CD8-positive, alpha-beta memory T cell (primary cell): ENCODE data around the gene MCAT. TPM values are rescaled to one million over a fixed set of nuclear protein-coding genes. Genes with fewer than 3 reads are reported as not detected.

Experiments used
- CTCF ChIA-PET: fragments of 350-600 bp; sonication (Branson Sonifier 250); formaldehyde crosslinking; loops from one replicate; lab custom pipeline; 2021; ENCODE audit warnings: antibody characterized with exemption; lab: Charles Lee
- POLR2A ChIA-PET: fragments of 350-600 bp; sonication (Branson Sonifier 250); formaldehyde crosslinking; loops from one replicate; lab custom pipeline; 2021; ENCODE audit warnings: antibody characterized with exemption; lab: Charles Lee
- DNase-seq, 5 donors: peaks; one replicate each; pipeline versions ENCODE4 v3.0.0 to v3.0.0-alpha.2; 2020 to 2022; ENCODE audit warnings: mixed read lengths in 1 of 5
- H3K27ac ChIP-seq: one replicate; pipeline ENCODE4 v1.7.0; 2013; ENCODE audit warnings: low read depth, mild to moderate bottlenecking, low read length, moderate library complexity
- H3K27me3 ChIP-seq: 2 replicates; pipeline ENCODE4 v1.7.0; 2013; ENCODE audit warnings: low read length, mild to moderate bottlenecking; ENCODE audit not compliant: insufficient read depth, poor library complexity, severe bottlenecking
- H3K36me3 ChIP-seq: 2 replicates; pipeline ENCODE4 v1.7.0; 2013; ENCODE audit warnings: mild to moderate bottlenecking, low read length, moderate library complexity; ENCODE audit not compliant: insufficient read depth
- H3K4me1 ChIP-seq: 2 replicates; pipeline ENCODE4 v1.7.0; 2013; ENCODE audit warnings: mild to moderate bottlenecking, low read length, moderate library complexity; ENCODE audit not compliant: insufficient read depth
- H3K4me3 ChIP-seq: 2 replicates; pipeline ENCODE4 v1.7.0; 2013; ENCODE audit warnings: mild to moderate bottlenecking, low read length
- H3K9me3 ChIP-seq: 2 replicates; pipeline ENCODE4 v1.7.0; 2013; ENCODE audit warnings: mild to moderate bottlenecking, low read length
- H3K27ac Mint-ChIP-seq, 8 donors: one replicate each; pipeline ENCODE4 v1.8.0; 2020 to 2021; ENCODE audit warnings: mixed read lengths in 8 of 8, mild to moderate bottlenecking in 6 of 8, inconsistent platforms in 3 of 8, moderate library complexity in 3 of 8
- H3K27me3 Mint-ChIP-seq, 2 donors: one replicate each; pipeline ENCODE4 v1.8.0; 2020 to 2021; ENCODE audit warnings: mixed read lengths in 2 of 2, mild to moderate bottlenecking in 1 of 2, moderate library complexity in 1 of 2
- H3K36me3 Mint-ChIP-seq, 3 donors: one replicate each; pipeline ENCODE4 v1.8.0; 2020 to 2021; ENCODE audit warnings: mixed read lengths in 3 of 3, inconsistent platforms in 1 of 3, mild to moderate bottlenecking in 1 of 3
- H3K4me1 Mint-ChIP-seq, 3 donors: one replicate each; pipeline ENCODE4 v1.8.0; 2020 to 2021; ENCODE audit warnings: mixed read lengths in 3 of 3, inconsistent platforms in 1 of 3, mild to moderate bottlenecking in 1 of 3
- H3K4me3 Mint-ChIP-seq, 7 donors: one replicate each; pipeline ENCODE4 v1.8.0; 2020 to 2021; ENCODE audit warnings: mixed read lengths in 7 of 7, mild to moderate bottlenecking in 6 of 7, moderate library complexity in 4 of 7, inconsistent platforms in 2 of 7
- H3K9me3 Mint-ChIP-seq, 5 donors: one replicate each; pipeline ENCODE4 v1.8.0; 2020 to 2022; ENCODE audit warnings: mixed read lengths in 5 of 5, mild to moderate bottlenecking in 3 of 5, moderate library complexity in 2 of 5, inconsistent platforms in 1 of 5
- polyA plus RNA-seq: library from polyadenylated mRNA; unstranded; fragments of 300-500 nt; fragmentation: Illumina TruSeq; gene quantifications from one replicate; pipeline ENCODE4 v1.2.3, GENCODE V29; 2021
- total RNA-seq, 2 experiments: library from RNA; stranded (reverse); gene quantifications; one replicate each; pipeline ENCODE4 v1.2.3, GENCODE V29; 2021

The MCAT gene
- total and polyA plus RNA-seq, 3 experiments from 2014 or later = 9.7 to 29.3 (median 28.4) TPM

GRCh38 chr22:43085658-43086606 is 57.3 kb downstream of the MCAT start:
- DNase-seq = peak in 4 of 5 donors; percentile 18 to 66 (median 44)
- ChIA-PET POLR2A (no interaction called here), CTCF (interaction anchor here (1.1 kb wide), 1 partner anchor 61 kb away, joined by 3 read pairs; no protein-coding TSS in a partner anchor)
- H3K4me3 Mint-ChIP-seq = peak overlapping the region; percentile 27 to 88 (median 67)
- H3K27ac Mint-ChIP-seq = peak overlapping the region; percentile 72 to 97 (median 93)
- H3K36me3 Mint-ChIP-seq = peaks cover 0 to 5% (median 3%) of the 10 kb centered on the region in 3 donors
- H3K4me1 Mint-ChIP-seq = peaks cover 27 to 37% (median 31%) of the 10 kb centered on the region in 3 donors
- H3K9me3 Mint-ChIP-seq = no peaks in the 10 kb centered on the region
- H3K36me3 ChIP-seq = no peaks in the 10 kb centered on the region
- no peaks in the 10 kb centered on the region for H3K9me3 ChIP-seq
- H3K4me3 ChIP-seq = no peak overlapping the region
- H3K27me3 Mint-ChIP-seq = no peaks in the 10 kb centered on the region
- peaks cover 11% of the 10 kb centered on the region for H3K4me1 ChIP-seq
- no peaks in the 10 kb centered on the region for H3K27me3 ChIP-seq
- H3K27ac ChIP-seq = peak overlapping the region; percentile 45

Other genes with a start within 250 kb of the MCAT start
- 10 to 100 TPM; 30.2 to 36.5 TPM for gene PACSIN2, start 128.2 kb downstream of the MCAT start, total RNA-seq
- 26.3 TPM for gene PACSIN2, start 128.2 kb downstream of the MCAT start, polyA plus RNA-seq
- gene TTLL1, start 54.0 kb downstream of the MCAT start, total RNA-seq = 1 to 10 TPM; 4.3 to 5.0 TPM
- 15.8 TPM for gene TTLL1, start 54.0 kb downstream of the MCAT start, polyA plus RNA-seq
- 1 to 10 TPM; 4.0 to 4.1 TPM for gene BIK, start 32.6 kb downstream of the MCAT start, total RNA-seq
- gene BIK, start 32.6 kb downstream of the MCAT start, polyA plus RNA-seq = 7.2 TPM
- 100 to 1,000 TPM; 101 to 105 TPM for gene TSPO, start 8.2 kb upstream of the MCAT start, total RNA-seq
- 328 TPM for gene TSPO, start 8.2 kb upstream of the MCAT start, polyA plus RNA-seq
- 100 to 1,000 TPM; 104 to 112 TPM for gene TTLL12, start 43.7 kb upstream of the MCAT start, total RNA-seq
- gene TTLL12, start 43.7 kb upstream of the MCAT start, polyA plus RNA-seq = 30.1 TPM
- gene SCUBE1, start 200.0 kb upstream of the MCAT start, total RNA-seq = under 1 TPM; 0.07 to 0.33 TPM
- not detected for gene SCUBE1, start 200.0 kb upstream of the MCAT start, polyA plus RNA-seq